Omental fat pad (tissue), 4 donors: ENCODE data around the gene GAREM1. TPM values are rescaled to one million over a fixed set of nuclear protein-coding genes. Genes with fewer than 3 reads are reported as not detected.
A peak's percentile ranks its signal among the peaks of the same experiment; 100 is the strongest.

Source experiments
- ATAC-seq: fragments of 150-250 bp; one replicate; pipeline ENCODE4 v1.9.1; 2016; ENCODE audit warnings: mild to moderate bottlenecking, moderate library complexity; ENCODE audit not compliant: low FRiP score
- DNase-seq: peaks from one replicate; pipeline ENCODE4 v3.0.0-alpha.2; 2019; ENCODE audit warnings: low spot score
- total RNA-seq, 4 donors: library from RNA; depleted of rRNA; stranded (reverse); fragments of >200 nt; gene quantifications; one replicate each; pipeline ENCODE4 v1.1.0, GENCODE V29; 2016
- TF ChIP-seq, protein P1 (sequence below), 3 donors: fragments of 450-650 bp; IDR thresholded peaks; one replicate each; pipeline ENCODE4 v1.5.1; 2016 to 2017; ENCODE audit warnings: antibody characterized with exemption in 3 of 3, mild to moderate bottlenecking in 3 of 3, moderate library complexity in 2 of 3

GAREM1 gene
- total RNA-seq, 4 donors from 2014 or later, result 11.2 to 22.4 (median 13.8) TPM

DNA sequence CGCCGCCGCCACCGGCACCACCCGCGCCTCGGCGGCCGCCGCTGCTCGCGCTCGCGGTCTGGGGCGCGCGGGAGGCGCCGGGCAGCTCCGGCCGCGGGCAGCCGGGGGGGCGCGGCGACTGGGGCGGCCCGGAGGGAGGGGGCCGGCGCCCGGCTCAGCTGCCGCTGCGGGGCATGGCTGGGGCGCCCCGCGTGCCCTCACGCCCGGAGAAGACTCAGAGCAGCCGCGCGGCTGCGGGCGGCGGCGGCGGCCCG lies 295 bp downstream of the GAREM1 start:
- TF ChIP-seq, protein P1, sequence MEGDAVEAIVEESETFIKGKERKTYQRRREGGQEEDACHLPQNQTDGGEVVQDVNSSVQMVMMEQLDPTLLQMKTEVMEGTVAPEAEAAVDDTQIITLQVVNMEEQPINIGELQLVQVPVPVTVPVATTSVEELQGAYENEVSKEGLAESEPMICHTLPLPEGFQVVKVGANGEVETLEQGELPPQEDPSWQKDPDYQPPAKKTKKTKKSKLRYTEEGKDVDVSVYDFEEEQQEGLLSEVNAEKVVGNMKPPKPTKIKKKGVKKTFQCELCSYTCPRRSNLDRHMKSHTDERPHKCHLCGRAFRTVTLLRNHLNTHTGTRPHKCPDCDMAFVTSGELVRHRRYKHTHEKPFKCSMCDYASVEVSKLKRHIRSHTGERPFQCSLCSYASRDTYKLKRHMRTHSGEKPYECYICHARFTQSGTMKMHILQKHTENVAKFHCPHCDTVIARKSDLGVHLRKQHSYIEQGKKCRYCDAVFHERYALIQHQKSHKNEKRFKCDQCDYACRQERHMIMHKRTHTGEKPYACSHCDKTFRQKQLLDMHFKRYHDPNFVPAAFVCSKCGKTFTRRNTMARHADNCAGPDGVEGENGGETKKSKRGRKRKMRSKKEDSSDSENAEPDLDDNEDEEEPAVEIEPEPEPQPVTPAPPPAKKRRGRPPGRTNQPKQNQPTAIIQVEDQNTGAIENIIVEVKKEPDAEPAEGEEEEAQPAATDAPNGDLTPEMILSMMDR (IDR thresholded peaks at IDR 0.05), result no peak
- peak; percentile 62 for ATAC-seq

DNA sequence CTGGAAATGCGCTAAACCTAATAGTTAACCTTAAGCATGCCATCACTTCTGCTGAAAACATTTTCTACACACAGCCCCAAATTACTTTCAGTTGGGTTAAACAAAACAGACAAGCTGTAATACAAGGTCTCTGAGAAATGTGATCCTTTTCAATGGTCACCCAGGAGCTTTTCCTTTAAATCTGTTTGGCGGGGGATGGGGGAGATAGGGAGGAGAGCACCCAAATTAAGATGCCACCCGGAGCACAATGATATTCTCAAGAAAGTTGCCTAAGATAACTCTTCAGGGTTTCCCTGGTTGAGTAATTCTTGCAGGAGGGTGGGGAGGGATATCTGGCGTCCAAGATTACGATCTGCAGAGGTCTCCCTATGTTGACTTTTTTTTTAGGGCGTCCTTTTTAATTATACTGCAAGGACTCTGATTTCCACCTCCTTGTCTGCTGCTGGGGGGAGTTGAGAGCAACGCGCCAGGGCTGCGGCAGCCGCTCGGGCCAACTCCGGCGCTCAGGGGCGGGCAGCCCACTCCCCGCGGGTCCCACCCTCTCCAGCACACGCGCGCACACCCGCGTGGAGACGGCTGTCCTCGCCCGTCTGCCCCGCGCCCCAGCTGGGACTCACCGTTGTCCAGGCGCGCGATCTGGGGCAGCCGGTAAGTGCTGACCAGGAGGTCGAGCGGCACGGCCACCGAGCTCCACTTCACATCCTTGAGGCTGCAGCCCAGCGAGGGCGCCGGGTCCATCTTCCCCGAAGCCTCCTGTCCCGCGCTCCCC lies 807 bp downstream of the GAREM1 start:
- peak; percentile 27 for ATAC-seq
- TF ChIP-seq, protein P1 (IDR thresholded peaks at IDR 0.05), result no peak
- no peak for DNase-seq

More for the DNA sequence above, 295 bp downstream of the GAREM1 start:
- DNase-seq, result no peak

DNA sequence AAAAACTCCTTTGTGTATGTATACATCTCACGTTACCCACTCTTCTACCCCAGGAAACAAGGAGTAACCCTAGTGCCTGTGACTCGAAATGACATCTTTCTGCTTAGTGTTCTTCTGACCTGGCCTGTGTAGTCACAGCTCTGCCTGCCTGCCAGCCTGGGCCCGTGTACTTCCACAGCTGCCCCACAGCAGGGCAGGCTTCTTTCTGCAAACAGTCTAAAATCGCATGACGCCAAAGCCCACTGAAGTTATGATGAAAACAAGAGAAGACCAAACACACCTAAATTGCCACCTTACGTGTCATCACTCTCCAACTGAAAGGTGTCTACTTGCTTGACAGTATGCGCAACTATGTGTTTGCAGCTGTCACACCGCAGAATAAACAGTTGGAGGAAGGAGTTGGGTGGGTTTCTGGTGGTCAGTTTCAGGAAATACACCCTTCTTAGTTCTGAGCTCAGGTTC lies 1.5 kb downstream of the GAREM1 start:
- no peak for DNase-seq
- ATAC-seq, result no peak
- TF ChIP-seq, protein P1 (IDR thresholded peaks at IDR 0.05), result no peak

DNA sequence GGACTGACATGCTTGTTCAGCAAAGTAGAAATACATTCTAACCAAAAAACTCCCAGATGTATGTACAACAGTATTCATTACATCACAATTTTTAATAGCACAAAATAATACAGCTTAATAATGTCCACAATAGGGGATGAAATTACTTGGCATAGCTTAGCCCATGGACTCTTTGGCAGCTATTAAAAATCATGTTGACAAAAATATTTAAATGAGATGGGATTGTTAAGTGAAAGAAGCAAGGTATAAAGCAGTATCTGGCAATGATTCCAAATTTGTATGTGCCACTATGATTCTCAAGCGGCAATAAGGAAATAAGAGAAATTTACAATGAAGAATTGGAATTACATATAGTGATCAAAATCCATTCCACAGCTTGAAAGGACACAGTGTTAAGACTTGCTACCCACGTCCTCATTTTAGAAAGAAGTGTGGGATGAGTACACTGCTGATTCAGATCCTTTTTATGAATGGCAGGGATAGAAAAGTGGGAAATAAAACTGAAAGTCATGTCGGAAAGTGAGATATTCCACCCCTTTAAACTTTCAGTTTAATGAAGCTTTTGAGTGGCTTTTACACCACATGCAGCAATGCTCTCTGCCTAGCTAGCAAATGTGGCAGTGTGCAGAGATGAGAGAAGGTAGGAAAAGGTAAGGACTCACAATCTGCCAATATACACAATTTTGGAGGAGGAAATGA lies 2.4 kb downstream of the GAREM1 start:
- DNase-seq, result no peak
- no peak for ATAC-seq
- TF ChIP-seq, protein P1 (IDR thresholded peaks at IDR 0.05), result no peak

DNA sequence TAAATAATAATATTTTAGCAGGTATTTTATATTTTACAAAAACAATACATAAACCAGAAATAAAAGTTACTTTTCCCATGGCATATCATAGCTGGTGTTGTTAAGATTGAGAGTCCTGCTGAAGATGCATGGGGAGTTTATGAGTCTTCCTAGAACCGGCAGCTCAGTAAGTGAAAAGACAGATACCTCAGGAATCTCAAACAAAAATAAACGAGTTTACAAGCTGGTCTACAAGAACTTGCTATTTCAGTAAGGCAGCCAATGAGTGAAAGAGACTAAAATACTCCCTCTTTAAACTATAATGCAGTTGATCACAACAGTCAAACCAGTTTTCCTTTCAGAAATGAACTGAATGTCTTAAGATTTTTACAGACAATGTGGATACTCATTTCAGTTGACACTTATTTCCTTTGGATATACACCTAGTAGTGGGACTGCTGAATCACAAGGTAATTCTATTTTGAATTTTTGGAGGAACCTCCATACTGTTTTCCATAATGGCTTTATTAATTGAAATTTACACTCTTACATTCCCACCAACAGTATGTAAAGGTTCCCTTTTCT lies 8.9 kb downstream of the GAREM1 start:
- DNase-seq (no peak), ATAC-seq (no peak)
- TF ChIP-seq, protein P1 (IDR thresholded peaks at IDR 0.05), result no peak

- no peak for DNase-seq
- ATAC-seq, result no peak
- TF ChIP-seq, protein P1 (IDR thresholded peaks at IDR 0.05), result no peak
These were observed 10.4 kb downstream of the GAREM1 start for GRCh38 chr18:32460171-32460731.
